Stimulated activated CD8-positive, alpha-beta memory T cell treated with anti-CD3 and anti-CD28 coated beads, Interleukin-15, amount 100 ng/mL, for 4 hours (primary cell): Measurements from ENCODE around the gene NKD2.
"Not testable (repeated sequence)": the region's sequence is repeated elsewhere in the genome, so short reads cannot be mapped to it uniquely, and the experiment has no call there.

Source experiments
- DNase-seq, 2 donors: peaks; one replicate each; pipeline ENCODE4 v3.0.0-alpha.2; 2020; ENCODE audit warnings: low read depth in 2 of 2

NKD2 gene

DNA sequence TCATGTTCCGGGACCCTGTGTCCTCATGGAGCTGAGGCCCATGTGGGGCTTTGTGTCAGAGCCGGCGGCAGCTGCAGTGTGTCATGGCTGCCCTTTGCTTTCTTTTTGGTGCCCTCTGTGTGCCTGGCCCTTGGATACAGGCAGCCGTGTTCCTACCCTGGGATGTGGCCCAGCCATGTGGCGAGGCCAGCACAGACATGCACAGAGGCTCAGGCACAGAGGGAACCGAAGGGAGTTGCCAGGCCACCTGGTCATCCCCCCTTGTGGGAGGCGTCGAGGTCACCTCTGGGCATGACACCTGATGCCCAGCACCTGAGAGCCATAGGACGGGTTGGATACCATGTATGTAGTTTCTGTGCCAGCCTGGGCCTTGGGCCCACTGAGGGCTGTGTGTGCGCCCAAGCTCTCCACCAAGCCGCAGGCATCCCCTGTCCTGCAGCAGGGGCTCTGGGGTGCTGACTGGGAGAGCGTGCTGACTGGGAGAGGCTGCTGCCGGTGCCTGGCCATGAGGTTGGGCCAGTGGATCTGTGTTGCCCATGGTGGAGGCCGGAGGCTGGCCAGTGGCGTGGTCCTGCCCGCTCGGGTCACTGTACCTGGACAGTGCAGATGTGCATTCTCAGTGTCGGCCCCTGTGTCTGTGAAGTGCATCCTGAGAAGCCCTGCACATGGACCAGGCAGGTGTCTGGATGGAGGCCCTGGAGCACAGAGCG lies 4.8 kb downstream of the NKD2 start:
- DNase-seq: no peak

DNA sequence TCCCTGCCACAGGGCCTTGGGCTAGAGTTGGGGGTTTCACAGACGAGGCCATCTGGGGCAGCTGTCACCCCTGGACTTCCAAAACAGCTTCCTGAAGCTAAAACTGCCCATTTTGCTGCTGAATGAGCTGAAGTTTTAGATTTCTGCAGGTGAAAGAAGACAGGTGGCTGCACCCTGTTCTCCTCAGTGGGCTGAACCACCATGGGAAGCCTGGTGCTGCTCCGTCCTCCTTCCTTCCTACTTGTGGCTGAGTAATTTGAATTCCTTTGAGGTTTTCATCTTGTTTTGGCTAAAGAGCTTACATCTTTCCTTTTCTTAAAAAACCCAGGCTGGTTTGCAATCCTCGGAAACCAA lies 5.3 kb downstream of the NKD2 start:
- DNase-seq: no peak

DNA sequence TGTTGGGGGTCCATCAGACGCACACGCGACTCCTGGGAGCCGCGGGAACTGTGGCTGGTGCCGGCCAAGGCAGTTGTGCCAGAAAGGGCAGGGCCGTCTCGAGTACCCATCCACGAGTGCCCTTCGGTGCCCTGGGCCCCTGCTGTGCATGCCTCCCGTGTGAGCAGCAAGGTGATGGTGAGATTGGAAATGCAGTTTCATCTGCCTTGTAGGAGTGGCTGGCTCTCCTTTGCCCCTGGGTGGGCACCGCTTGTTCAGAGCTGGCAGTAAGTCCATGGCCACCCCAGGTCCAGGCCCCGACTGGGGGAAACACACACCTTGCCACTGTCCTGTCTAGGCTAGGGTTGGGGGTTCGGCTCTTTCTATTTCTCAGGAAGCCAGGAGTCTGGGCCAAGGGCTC lies 5.7 kb downstream of the NKD2 start:
- DNase-seq: no peak

DNA sequence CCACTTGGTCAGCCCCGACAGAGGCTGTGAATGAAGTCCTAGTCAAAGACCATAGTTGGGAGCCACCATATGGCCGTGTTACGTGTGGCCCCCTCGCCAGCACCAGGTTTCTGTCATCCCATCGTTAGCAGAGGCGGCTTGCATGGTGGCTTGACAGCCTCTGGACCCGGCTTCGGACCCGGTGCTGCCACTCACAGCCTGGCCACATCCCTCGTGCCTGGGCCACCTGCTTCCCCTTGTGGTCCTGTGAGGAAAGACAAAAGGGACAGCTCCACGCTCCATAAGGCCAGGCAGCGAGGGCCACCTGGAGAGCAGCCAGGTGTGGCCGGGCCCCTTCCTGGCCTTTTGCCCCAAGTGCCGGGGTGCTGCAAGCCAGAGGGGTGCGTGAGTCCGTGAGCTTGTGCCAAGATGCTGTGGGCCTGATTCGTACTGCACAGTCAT lies 6.2 kb downstream of the NKD2 start:
- no peak for DNase-seq

DNA sequence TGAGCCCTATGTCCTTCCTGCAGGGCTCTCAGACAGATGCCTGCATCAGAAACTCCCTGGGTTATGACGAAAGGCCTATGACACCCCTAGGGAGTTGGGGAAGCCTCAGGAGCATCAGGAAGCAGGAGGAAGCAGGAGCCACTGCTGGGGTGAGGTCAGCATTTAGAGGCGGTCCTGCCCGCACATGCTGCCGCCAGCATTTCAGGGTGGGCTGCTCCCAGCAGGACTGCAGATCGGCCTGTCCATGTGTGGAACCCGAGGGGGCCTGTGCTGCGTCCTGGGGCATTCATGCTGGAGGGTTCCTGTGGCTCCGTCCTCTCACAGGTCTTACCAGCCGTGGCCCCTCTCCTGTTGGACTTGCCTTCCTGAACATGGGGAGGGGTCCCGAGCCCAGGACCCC lies 6.9 kb downstream of the NKD2 start:
- DNase-seq: no peak

DNA sequence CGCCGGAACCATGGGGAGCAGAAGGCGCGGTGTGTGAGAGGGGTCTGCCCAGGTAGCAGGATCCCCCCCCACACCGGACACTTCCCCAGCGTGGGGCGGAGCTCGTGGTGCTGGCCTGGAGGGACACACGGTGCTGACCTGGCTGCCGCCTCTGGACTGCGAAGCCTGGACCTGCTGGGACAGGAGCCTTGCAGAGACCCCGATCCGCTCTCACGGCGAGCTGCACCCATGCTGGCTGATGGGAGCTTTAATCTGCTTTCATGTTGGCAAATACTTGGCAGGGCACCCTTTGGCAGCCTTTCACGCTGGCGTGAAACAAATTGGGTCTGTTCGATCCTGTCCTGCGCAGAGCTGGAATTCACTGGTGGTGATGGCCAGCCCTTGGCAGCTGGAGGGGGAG lies 7.4 kb downstream of the NKD2 start:
- DNase-seq: no peak

DNA sequence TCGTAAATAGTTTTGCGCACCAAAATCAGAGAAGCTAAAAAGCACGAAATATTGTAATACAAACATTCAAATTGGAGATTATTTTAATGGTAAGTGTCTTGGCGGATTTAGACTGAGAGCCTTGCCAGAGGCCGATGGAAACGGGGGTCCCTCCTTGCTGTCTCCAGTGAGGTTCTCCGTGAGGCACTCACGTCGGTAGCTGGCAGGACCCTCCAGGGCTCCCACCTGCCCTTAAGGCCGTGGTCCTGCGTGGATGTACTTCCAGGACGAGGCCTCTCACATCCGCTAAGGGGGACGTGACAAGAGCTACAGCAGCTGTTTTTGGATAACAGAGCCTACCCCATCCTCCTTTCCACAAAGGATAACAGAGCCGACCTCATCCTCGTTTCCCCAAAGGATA lies 7.9 kb downstream of the NKD2 start:
- no peak for DNase-seq

DNA sequence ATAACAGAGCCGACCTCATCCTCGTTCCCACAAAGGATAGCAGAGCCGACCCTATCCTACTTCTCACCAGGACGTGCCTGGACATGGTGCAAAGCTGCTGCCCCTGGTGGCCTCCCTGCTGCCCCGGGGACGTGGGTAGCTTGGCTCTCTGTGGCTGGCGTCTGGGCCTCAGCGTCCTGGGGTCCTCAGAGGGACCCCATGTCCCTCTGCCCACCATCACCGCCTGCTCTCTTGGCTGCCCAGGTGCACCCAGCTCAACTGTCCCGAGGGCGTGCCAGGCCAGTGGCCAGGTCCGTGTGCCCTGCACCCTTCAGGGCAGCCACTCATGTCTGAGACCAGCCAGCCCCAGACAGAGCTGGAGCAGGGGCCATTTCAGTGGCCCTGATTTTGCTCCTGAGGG lies 8.5 kb downstream of the NKD2 start:
- no peak for DNase-seq

DNA sequence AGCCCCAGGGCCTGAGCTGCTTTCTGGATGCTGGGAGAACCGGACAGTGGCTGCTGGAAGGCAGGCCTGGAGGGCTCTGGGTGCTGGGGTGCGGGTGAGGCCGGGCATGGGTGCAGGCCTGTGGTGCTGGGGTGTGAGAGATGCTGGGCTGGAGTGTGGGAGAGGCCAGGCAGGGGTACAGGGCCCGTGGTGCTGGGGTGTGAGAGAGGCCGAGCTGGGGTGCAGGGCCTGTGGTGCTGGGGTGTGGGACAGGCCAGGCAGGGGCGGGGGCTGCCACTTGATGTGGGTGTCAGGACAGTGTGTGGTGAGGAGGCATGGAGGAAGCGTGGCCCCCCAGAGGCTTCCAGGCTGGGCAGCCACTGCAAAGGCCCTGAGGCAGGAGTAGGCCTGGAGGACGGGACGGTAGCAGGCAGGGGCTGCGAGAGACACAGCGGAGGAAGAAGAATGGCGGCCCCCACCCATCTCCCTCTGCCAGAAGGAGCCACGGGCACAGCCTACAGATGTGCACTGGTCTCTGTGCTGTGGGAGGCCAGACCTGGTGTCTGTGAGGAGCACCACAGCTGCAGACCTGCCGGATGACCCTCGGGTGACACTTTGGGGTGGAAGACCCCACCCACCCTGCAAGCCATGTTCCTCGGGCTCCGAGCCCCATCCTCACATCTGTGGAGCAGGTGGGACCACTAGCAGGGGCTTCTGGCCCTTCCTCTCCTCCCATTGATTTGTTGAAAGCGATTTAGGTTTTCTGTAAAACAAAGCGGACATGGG lies 9.3 kb downstream of the NKD2 start:
- no peak for DNase-seq

DNA sequence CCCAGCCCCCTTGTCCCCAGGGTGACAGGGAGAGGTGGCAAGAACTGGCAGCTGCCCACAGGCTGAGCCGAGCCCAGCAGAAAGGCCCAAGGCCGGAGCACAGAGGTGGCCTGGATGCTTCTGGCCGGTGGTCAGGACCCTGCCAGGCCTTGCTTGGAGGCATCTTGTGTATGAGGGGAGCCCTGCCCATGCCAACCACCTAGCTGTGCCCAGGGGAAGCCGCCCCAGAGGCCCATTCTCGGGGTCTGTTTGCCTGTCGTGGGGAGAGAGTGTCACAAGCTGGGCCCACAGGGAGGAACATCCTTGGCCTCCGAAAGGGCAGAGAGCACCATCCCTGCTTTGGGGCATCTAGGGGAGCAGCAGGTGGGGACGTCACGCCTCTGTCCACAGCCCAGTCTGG lies 10.0 kb downstream of the NKD2 start:
- DNase-seq: no peak

DNA sequence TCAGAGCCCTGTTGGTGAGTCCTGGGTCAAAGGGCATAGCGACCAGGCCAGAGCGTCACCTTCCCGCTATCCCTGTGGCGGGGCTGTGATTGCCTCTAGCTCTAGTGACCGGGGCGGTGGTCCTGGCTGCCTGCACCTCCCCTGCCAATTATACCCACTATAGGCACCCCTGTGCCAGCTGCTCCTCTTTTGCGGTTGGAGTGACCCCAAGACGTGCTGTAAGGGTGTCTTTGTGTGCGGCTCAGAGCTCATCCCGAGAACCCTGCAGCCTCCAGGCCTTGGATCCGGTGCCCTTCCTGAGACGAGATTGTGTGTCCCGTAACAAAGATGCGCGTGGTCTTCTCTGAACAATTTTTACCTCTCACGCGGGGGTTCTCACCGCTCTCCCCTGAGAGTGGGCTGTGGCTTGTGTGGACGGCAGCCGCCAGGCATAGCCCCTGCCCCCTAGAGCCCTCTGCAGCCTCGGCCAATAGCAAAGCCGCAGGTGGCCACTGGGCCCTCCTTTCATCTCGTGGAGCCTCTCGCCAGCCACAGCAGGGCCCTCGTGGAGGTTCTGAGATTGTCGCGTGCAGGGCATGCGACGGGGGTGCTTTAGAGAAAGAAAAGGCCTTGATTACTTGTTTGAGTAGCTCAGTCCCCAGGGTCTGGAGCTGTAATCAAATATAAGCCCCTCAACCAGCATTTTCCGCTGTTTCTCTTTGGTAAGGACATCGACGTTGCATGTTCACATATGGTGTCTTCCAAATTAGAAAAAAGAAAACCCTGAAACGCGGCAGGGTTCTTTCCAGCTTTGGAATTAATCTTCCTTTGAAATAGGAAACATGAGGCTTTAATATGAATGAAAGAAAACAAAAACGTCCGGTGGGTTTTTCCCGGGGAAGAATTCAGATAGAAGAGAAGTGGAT lies 10.7 kb downstream of the NKD2 start:
- no peak for DNase-seq

DNA sequence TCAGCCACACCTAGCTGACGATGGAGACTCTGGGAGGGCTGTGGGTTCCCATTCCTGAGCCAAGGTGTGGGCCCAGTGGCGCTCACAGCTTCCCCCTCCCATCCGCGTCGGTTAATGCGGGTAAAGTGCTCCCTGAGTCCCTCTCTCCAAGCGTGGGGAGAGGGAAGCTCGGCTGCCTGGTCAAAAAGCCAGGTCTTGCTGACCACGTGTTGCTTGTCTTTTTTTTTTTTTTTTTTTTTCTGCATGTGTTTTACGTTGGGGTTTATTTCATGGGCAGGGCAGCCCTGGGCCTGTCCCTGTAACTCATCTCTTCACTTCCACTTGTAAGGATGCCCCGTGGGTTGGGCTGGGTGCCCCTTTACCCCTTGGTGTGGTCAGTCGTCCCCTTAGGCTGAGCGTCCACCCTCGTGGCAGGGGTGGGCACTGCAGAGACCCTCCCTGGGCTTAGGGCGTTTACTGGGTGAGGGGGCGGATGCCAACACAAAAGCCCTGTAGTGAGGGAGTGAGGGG lies 11.9 kb downstream of the NKD2 start:
- DNase-seq: no peak

DNA sequence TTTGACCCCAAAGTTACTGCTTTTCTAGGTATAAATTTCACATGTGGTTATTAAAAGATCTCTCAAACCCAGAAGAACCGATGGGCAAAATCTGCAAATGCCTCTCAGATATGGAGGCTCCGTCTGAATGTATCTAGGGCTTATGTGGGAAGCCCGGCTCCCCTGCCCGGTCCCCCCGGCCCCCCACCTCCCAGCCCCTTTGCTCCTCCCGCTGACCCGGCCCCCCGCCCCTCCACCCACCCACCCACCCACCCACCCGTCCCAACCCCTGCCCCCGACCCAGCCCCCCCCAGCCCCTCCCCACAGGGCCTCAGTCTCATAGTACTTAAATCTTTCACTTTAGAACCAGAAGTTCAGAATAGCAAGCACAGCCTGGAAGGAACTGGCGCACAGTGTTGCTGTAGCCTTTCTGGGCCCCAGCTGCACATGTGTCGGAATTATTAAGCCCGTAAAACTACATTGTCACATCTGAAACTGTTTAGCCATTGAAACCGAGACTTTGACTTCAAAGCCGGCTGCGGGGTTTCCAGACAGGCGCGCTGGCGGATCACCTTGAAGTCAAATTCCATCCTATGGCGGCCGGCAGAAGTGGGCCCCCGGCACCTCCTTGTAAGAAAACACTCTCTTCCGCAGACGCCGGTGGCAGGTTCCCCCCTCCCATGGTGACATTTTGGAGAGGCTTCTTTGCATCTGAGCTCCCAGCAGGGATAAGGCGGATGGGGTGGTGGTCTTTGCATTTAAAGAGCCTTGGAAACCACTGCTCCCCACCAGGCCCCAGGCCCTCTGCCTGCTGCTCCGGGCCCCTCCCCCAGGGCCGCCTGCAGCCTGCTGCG lies 12.8 kb downstream of the NKD2 start:
- no peak for DNase-seq

DNA sequence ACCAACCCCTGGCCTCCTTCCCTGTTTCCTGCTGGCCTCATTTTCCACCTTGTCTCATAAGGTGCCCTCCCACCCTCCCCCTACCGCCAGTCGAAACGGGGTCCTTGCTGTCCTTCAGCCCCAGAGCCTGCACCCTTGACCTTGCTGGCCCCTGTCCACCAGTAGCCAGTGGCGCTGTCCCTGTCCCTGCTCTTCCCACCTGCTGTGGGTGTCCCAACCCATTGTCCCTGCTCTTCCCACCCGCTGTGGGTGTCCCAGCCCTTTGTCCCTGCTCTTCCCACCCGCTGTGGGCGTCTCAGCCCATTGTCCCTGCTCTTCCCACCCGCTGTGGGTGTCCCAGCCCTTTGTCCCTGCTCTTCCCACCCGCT lies 13.4 kb downstream of the NKD2 start:
- DNase-seq: not testable (repeated sequence)

DNA sequence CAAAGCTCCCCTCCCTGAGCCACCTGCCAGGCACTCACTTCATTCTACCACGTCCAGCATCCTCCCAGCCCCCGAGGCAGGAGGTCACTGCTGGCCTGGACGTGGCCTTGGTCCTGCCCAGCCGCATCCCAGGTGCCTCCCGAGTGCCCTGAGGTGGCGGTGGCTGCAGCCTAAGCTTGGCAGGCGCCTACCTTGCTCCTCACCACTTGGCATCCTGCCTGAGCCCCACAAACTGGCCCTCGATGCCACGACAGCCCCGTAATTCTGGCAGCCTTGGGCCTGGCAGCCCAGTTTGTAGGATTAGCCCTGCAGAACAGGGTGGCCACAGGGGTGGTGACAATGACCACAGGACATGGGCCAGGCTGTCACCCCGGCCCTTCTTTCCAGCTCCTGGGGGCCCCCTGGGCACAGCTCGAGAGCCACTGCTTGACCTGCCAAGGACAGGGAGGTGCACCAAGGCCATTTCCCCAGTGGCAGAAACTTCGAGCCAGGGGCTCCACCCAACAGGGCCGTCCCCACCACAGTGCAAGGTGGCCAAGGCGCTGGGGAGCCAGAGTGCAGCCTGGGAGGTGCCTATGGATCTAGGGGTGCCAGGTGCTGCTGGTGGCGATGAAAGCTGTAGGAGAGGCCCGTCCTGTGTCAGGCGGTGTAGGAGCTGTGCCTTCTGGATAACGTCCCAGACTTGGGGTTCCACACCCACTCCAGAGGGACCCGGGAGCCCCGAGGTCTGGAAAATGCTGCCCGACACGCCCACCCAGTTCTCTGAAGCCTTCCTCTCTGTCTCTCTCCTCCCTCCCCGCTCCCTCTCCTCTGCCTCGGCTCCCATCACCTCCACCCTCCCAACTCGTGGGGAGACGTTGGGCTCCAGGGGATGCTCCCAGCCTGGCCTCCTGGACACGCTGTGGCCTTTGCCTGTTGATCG lies 18.4 kb downstream of the NKD2 start:
- DNase-seq: no peak

DNA sequence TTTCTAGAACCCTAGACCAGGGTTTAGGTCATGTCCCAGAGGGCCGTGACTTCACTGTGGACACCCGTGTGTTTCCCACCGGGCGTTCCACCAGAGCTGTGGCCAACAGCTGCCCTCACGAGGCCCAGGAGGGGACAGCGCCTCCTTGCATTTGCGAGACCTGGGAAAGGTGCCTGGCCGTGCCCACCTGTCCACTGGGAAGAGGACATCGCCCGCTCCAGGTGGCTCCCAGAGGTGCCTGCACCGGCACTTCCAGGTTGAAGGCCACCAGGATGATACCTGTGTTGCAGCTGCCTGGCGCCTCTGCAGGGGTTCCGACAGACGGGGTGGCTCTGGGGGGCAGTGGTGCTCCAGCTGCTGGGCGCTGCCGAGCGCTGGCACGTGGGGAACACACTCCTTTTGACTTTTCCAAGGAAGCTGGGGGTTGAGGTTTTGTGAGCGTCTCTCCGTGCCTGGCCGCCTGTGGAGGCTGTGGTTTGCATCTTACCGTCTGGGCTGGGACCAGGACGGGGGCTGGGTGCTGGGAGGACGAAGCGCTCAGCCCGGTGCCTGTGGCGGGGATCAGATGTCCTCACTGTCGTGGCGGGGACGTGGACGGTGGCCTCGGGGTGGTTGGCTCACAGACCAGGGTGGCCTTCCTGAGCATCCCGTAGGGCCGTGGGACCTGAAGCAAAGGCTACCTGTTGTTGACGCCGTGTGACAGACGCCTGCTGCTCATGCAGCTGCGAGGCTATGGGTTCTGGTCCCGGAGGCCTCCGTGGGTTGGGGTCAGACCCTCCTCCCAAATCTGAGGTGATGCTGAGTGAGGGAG lies 19.2 kb downstream of the NKD2 start:
- no peak for DNase-seq

DNA sequence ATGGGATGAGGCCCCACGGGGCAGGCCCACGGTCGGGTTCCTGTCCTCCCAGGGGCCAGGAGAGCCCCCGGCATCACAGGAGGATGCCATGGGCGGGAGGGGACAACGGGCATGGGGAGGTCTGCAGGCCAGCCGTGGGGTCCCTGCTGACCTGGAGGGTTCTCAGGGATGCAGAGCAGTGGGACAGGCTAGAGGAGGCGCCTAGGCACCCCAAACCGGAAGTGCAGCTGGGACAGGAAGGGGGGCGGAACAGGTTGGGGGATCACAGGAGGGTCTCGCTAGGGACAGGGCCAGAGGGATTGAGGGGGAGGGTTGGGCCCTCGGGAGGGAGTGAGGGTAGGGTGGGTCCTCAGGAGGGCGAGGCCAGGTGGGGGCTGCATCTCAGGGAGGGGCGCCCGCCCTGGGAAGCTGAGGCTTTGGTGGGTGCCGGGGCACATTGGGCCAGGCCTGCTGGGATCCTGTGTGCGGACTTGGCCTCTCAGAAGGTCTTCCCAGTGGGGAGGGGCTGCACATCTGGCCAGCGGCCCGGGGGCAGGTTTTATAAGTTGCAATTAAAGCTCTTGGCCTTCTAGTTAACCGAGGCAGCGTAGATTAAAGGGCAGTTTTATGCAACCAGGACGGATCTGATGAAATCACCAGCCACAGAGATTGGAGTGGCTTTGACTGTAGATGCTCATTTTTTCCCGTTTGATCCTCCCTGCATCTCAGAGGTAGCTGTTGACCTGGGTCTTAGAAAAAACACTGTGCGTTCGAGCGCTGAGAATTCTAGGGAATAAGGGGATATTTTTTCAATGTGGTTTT lies 20.1 kb downstream of the NKD2 start:
- DNase-seq: no peak

DNA sequence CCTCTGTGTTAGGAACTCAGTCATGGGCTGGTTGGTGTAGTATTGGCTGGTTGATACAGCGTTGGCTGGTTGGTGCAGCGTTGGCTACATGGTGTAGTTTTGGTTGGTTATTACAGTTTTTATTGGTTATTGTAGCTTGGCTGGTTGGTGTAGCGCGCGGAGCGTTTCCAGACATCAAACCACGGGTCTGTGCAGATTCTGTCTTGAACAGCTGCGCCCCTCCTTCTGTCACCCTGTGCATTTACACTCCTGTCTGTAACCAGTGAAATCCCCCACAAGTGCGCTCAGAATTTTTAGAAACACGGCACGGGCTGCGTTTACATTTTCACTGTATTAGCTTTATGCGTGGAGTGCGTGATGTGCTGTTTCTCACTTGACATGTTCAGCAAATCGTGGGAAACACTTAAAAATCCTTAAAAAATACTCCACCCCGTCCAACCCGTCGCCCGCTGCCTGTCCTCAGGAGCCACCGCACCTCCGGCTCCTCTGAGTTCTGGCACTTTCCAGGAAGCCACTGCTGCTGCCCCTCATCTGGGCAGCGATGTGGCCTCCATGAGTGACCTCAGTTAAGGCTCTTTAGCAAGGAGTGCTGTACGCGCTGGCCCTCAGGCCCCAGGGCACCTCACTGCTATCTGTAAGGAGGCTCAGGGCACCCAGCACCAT lies 20.8 kb downstream of the NKD2 start:
- DNase-seq: no peak
